ENCODE data around the gene DLD. TPM values are rescaled to one million over a fixed set of nuclear protein-coding genes. Genes with fewer than 3 reads are reported as not detected.

DLD gene
- total RNA-seq, 1 experiment from 2014 or later: 72.1 TPM

DNA sequence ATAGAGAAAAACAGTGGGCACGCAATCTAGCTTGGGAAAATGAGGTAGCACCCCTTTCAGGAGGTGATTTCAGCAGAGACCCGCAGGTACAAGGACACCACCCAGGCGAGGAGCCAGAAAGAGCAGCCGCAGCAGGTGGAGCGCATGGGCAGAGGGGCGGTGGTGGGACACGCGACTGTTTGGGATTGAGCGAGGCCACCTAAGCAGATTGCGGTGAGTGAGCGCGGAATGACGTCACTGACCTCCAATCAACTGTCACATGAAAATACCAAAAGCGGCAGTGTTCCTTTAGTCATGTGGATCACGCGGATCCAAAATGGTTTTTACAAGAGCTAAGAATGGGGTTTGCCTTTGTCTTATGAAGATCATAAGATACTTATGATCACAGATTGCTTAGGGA is 47.8 kb upstream of the DLD start:
- H3K4me3 Mint-ChIP-seq: no peak overlapping the region
- TF ChIP-seq ZBTB21 (CRISPR knock-in tag; IDR thresholded peaks at IDR 0.05; ENCODE audit: borderline replicate concordance) (no peak), KAT7 (CRISPR knock-in tag; IDR thresholded peaks at IDR 0.05; ENCODE audit: borderline replicate concordance) (no peak), MYBL2 (CRISPR knock-in tag; IDR thresholded peaks at IDR 0.05) (no peak), GABPB1 (CRISPR knock-in tag; IDR thresholded peaks at IDR 0.05) (no peak), SP1 (CRISPR knock-in tag; conservative IDR thresholded peaks at IDR 0.05) (no peak)
- TF ChIP-seq, protein P1, sequence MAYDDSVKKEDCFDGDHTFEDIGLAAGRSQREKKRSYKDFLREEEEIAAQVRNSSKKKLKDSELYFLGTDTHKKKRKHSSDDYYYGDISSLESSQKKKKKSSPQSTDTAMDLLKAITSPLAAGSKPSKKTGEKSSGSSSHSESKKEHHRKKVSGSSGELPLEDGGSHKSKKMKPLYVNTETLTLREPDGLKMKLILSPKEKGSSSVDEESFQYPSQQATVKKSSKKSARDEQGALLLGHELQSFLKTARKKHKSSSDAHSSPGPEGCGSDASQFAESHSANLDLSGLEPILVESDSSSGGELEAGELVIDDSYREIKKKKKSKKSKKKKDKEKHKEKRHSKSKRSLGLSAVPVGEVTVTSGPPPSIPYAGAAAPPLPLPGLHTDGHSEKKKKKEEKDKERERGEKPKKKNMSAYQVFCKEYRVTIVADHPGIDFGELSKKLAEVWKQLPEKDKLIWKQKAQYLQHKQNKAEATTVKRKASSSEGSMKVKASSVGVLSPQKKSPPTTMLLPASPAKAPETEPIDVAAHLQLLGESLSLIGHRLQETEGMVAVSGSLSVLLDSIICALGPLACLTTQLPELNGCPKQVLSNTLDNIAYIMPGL (CRISPR knock-in tag; IDR thresholded peaks at IDR 0.05): no peak
- TF ChIP-seq, protein P2, sequence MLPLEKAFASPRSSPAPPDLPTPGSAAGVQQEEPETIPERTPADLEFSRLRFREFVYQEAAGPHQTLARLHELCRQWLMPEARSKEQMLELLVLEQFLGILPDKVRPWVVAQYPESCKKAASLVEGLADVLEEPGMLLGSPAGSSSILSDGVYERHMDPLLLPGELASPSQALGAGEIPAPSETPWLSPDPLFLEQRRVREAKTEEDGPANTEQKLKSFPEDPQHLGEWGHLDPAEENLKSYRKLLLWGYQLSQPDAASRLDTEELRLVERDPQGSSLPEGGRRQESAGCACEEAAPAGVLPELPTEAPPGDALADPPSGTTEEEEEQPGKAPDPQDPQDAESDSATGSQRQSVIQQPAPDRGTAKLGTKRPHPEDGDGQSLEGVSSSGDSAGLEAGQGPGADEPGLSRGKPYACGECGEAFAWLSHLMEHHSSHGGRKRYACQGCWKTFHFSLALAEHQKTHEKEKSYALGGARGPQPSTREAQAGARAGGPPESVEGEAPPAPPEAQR (CRISPR knock-in tag; IDR thresholded peaks at IDR 0.05): no peak
- TF ChIP-seq, protein P3, sequence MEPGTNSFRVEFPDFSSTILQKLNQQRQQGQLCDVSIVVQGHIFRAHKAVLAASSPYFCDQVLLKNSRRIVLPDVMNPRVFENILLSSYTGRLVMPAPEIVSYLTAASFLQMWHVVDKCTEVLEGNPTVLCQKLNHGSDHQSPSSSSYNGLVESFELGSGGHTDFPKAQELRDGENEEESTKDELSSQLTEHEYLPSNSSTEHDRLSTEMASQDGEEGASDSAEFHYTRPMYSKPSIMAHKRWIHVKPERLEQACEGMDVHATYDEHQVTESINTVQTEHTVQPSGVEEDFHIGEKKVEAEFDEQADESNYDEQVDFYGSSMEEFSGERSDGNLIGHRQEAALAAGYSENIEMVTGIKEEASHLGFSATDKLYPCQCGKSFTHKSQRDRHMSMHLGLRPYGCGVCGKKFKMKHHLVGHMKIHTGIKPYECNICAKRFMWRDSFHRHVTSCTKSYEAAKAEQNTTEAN (CRISPR knock-in tag; IDR thresholded peaks at IDR 0.05): no peak
- POLR2A ChIA-PET: no interaction called here
- DNase-seq (ENCODE audit: low spot score): no peak
- H3K27ac Mint-ChIP-seq: no peak overlapping the region
- 0 out of 2 replicates have a peak, but pooled peaks cover 4% of the 10 kb centered on the region for H3K36me3 Mint-ChIP-seq
- no peaks in the 10 kb centered on the region for H3K4me1 Mint-ChIP-seq
- no peaks in the 10 kb centered on the region for H3K27me3 Mint-ChIP-seq (ENCODE audit: low read depth)
- H3K9me3 Mint-ChIP-seq: peaks cover 13% of the 10 kb centered on the region; the same call in 1 of the 2 replicates
- ATAC-seq: no peak
- CTCF ChIA-PET: no interaction called here

DNA sequence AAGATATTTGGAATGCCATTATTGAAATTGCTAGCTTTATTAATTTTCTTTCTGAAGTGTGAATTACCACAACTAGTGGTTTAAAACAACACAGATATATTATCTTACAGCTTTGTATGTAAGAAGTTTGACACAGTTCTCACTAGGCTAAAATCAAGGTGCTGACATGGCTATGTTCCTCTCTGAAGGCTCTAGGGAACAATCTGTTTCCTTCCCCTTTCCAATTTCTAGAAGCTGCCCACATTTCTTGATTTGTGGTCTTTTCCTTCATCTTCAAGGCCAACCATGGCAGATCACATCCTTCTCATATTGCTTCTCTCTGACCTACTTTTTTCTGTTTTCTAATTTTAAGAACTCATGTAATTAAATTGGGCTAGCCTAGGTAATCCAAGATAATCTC is 44.7 kb upstream of the DLD start:
- Mint-ChIP-seq H3K27ac (no peak overlapping the region), H3K4me3 (no peak overlapping the region), H3K36me3 (0 out of 2 replicates have a peak, but pooled peaks cover 4% of the 10 kb centered on the region), H3K4me1 (0 out of 2 replicates have a peak, but pooled peaks cover 6% of the 10 kb centered on the region), H3K9me3 (peaks cover 8% of the 10 kb centered on the region; the same call in 1 of the 2 replicates), H3K27me3 (ENCODE audit: low read depth) (no peaks in the 10 kb centered on the region)
- no peak for DNase-seq (ENCODE audit: low spot score)
- ATAC-seq: no peak
- ChIA-PET CTCF (no interaction called here), POLR2A (no interaction called here)
- TF ChIP-seq, protein P4, sequence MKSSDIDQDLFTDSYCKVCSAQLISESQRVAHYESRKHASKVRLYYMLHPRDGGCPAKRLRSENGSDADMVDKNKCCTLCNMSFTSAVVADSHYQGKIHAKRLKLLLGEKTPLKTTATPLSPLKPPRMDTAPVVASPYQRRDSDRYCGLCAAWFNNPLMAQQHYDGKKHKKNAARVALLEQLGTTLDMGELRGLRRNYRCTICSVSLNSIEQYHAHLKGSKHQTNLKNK (CRISPR knock-in tag; IDR thresholded peaks at IDR 0.05): no peak
- TF ChIP-seq, protein P5, sequence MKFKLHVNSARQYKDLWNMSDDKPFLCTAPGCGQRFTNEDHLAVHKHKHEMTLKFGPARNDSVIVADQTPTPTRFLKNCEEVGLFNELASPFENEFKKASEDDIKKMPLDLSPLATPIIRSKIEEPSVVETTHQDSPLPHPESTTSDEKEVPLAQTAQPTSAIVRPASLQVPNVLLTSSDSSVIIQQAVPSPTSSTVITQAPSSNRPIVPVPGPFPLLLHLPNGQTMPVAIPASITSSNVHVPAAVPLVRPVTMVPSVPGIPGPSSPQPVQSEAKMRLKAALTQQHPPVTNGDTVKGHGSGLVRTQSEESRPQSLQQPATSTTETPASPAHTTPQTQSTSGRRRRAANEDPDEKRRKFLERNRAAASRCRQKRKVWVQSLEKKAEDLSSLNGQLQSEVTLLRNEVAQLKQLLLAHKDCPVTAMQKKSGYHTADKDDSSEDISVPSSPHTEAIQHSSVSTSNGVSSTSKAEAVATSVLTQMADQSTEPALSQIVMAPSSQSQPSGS (CRISPR knock-in tag; IDR thresholded peaks at IDR 0.05; ENCODE audit: borderline replicate concordance, low read depth): no peak
- no peak for TF ChIP-seq ZNF232 (CRISPR knock-in tag; IDR thresholded peaks at IDR 0.05)
- TF ChIP-seq, protein P6, sequence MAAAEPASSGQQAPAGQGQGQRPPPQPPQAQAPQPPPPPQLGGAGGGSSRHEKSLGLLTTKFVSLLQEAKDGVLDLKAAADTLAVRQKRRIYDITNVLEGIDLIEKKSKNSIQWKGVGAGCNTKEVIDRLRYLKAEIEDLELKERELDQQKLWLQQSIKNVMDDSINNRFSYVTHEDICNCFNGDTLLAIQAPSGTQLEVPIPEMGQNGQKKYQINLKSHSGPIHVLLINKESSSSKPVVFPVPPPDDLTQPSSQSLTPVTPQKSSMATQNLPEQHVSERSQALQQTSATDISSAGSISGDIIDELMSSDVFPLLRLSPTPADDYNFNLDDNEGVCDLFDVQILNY (CRISPR knock-in tag; IDR thresholded peaks at IDR 0.05): no peak
- TF ChIP-seq ZNF396 (CRISPR knock-in tag; IDR thresholded peaks at IDR 0.05; ENCODE audit: borderline replicate concordance): no peak
- no peak for TF ChIP-seq TEAD4 (CRISPR knock-in tag; IDR thresholded peaks at IDR 0.05)
- TF ChIP-seq, protein P7, sequence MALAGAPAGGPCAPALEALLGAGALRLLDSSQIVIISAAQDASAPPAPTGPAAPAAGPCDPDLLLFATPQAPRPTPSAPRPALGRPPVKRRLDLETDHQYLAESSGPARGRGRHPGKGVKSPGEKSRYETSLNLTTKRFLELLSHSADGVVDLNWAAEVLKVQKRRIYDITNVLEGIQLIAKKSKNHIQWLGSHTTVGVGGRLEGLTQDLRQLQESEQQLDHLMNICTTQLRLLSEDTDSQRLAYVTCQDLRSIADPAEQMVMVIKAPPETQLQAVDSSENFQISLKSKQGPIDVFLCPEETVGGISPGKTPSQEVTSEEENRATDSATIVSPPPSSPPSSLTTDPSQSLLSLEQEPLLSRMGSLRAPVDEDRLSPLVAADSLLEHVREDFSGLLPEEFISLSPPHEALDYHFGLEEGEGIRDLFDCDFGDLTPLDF (CRISPR knock-in tag; IDR thresholded peaks at IDR 0.05): no peak
- TF ChIP-seq, protein P3 (CRISPR knock-in tag; IDR thresholded peaks at IDR 0.05): no peak
